WTC11 (cell line): ENCODE data around the gene AGBL1. TPM values are rescaled to one million over a fixed set of nuclear protein-coding genes. Genes with fewer than 3 reads are reported as not detected.

Source experiments
- ATAC-seq: fragments of 200-7000 bp; cut with Tn5 transposase; 2 replicates; pipeline ENCODE4 v1.10.0; 2021; ENCODE audit warnings: mild to moderate bottlenecking, moderate library complexity
- CTCF ChIA-PET: fragments of 300-600 bp; sonication (Branson Sonifier 250); formaldehyde crosslinking; loops from one replicate; lab custom pipeline; 2021; ENCODE audit warnings: antibody characterized with exemption; lab: Charles Lee
- POLR2A ChIA-PET: fragments of 350-600 bp; sonication (Branson Sonifier 250); formaldehyde crosslinking; loops from one replicate; lab custom pipeline; 2021; ENCODE audit warnings: antibody characterized with exemption; lab: Charles Lee
- DNase-seq: peaks from one replicate; pipeline ENCODE4 v3.0.0; 2021; ENCODE audit warnings: low spot score
- H3K27ac Mint-ChIP-seq: 2 replicates; pipeline ENCODE4 v1.8.0; 2021; ENCODE audit warnings: mixed read lengths
- H3K27me3 Mint-ChIP-seq: 2 replicates; pipeline ENCODE4 v1.8.0; 2021; ENCODE audit warnings: low read depth, mild to moderate bottlenecking, moderate library complexity, mixed read lengths
- H3K36me3 Mint-ChIP-seq: 2 replicates; pipeline ENCODE4 v1.8.0; 2021; ENCODE audit warnings: mixed read lengths
- H3K4me1 Mint-ChIP-seq: 2 replicates; pipeline ENCODE4 v1.8.0; 2022; ENCODE audit warnings: mixed read lengths
- H3K4me3 Mint-ChIP-seq: 2 replicates; pipeline ENCODE4 v1.8.0; 2021; ENCODE audit warnings: mild to moderate bottlenecking, moderate library complexity, mixed read lengths
- H3K9me3 Mint-ChIP-seq: 2 replicates; pipeline ENCODE4 v1.8.0; 2021; ENCODE audit warnings: mixed read lengths
- ATF2 ChIP-seq: sonication (generic); formaldehyde crosslinking; IDR thresholded peaks from 2 replicates; pipeline ENCODE4 v1.8.1; 2022; ENCODE audit warnings: low read depth, missing genetic modification reagents, borderline replicate concordance
- CTCF ChIP-seq: fragments of 200-600 bp; IDR thresholded peaks from 2 replicates; pipeline ENCODE4 v1.8.0; 2022; ENCODE audit warnings: antibody characterized with exemption
- E2F1 ChIP-seq: sonication (generic); formaldehyde crosslinking; IDR thresholded peaks from 2 replicates; pipeline ENCODE4 v1.8.0; 2022; ENCODE audit warnings: mild to moderate bottlenecking, missing genetic modification reagents
- E2F5 ChIP-seq: sonication (generic); formaldehyde crosslinking; IDR thresholded peaks from 2 replicates; pipeline ENCODE4 v1.8.1; 2022; ENCODE audit warnings: mild to moderate bottlenecking, moderate library complexity, missing genetic modification reagents
- EMX1 ChIP-seq: fragments of 250-450 bp; sonication (Bioruptor Pico); IDR thresholded peaks from 2 replicates; pipeline ENCODE4 v1.8.0; 2021; ENCODE audit warnings: mild to moderate bottlenecking
- ESRRA ChIP-seq: sonication (generic); formaldehyde crosslinking; IDR thresholded peaks from 2 replicates; pipeline ENCODE4 v1.8.1; 2022; ENCODE audit warnings: mild to moderate bottlenecking, missing genetic modification reagents, borderline replicate concordance
- ETV6 ChIP-seq: sonication (generic); formaldehyde crosslinking; IDR thresholded peaks from 2 replicates; pipeline ENCODE4 v1.8.1; 2022; ENCODE audit warnings: mild to moderate bottlenecking, missing genetic modification reagents
- FOXJ3 ChIP-seq: sonication (generic); formaldehyde crosslinking; IDR thresholded peaks from 2 replicates; pipeline ENCODE4 v1.9.0; 2021; ENCODE audit warnings: missing genetic modification reagents, mild to moderate bottlenecking, borderline replicate concordance
- HMGA2 ChIP-seq: fragments of 250-450 bp; sonication (Bioruptor Pico); IDR thresholded peaks from 2 replicates; pipeline ENCODE4 v1.4.0; 2021; ENCODE audit warnings: mild to moderate bottlenecking, moderate library complexity
- JAZF1 ChIP-seq: fragments of 250-450 bp; sonication (Bioruptor Pico); IDR thresholded peaks from 2 replicates; pipeline ENCODE4 v1.9.0; 2021; ENCODE audit warnings: moderate library complexity, mild to moderate bottlenecking, inconsistent platforms
- NFE2L1 ChIP-seq: sonication (generic); formaldehyde crosslinking; IDR thresholded peaks from 2 replicates; pipeline ENCODE4 v1.8.1; 2023; ENCODE audit warnings: missing genetic modification reagents
- NR2C2 ChIP-seq: sonication (generic); formaldehyde crosslinking; IDR thresholded peaks from 2 replicates; pipeline ENCODE4 v1.8.0; 2022; ENCODE audit warnings: mild to moderate bottlenecking, missing genetic modification reagents
- OVOL2 ChIP-seq: fragments of 250-450 bp; sonication (Bioruptor Pico); IDR thresholded peaks from 2 replicates; pipeline ENCODE4 v1.9.0; 2021; ENCODE audit warnings: mild to moderate bottlenecking, borderline replicate concordance
- RELA ChIP-seq: sonication (generic); formaldehyde crosslinking; IDR thresholded peaks from 2 replicates; pipeline ENCODE4 v1.8.1; 2022; ENCODE audit warnings: missing genetic modification reagents, mild to moderate bottlenecking, borderline replicate concordance
- RORB ChIP-seq: fragments of 250-450 bp; sonication (Bioruptor Pico); IDR thresholded peaks from 2 replicates; pipeline ENCODE4 v1.9.0; 2021; ENCODE audit warnings: mild to moderate bottlenecking
- SMAD3 ChIP-seq: sonication (generic); formaldehyde crosslinking; IDR thresholded peaks from 2 replicates; pipeline ENCODE4 v1.8.0; 2022; ENCODE audit warnings: missing genetic modification reagents, mild to moderate bottlenecking, borderline replicate concordance
- TCF7 ChIP-seq: sonication (generic); formaldehyde crosslinking; IDR thresholded peaks from 2 replicates; pipeline ENCODE4 v1.8.0; 2022; ENCODE audit warnings: mild to moderate bottlenecking, low read depth, missing genetic modification reagents, moderate library complexity
- TEAD1 ChIP-seq: sonication (generic); formaldehyde crosslinking; IDR thresholded peaks from 2 replicates; pipeline ENCODE4 v1.8.0; 2022; ENCODE audit warnings: mild to moderate bottlenecking, missing genetic modification reagents
- TEAD4 ChIP-seq: sonication (generic); formaldehyde crosslinking; IDR thresholded peaks from 2 replicates; pipeline ENCODE4 v1.8.0; 2022; ENCODE audit warnings: mild to moderate bottlenecking, missing genetic modification reagents
- TP53 ChIP-seq: sonication (generic); formaldehyde crosslinking; IDR thresholded peaks from 2 replicates; pipeline ENCODE4 v1.8.1; 2023; ENCODE audit warnings: mild to moderate bottlenecking, missing genetic modification reagents
- USF1 ChIP-seq: sonication (generic); formaldehyde crosslinking; IDR thresholded peaks from 2 replicates; pipeline ENCODE4 v1.8.0; 2022; ENCODE audit warnings: mild to moderate bottlenecking, missing genetic modification reagents
- USF2 ChIP-seq: sonication (generic); formaldehyde crosslinking; IDR thresholded peaks from 2 replicates; pipeline ENCODE4 v1.8.1; 2023; ENCODE audit warnings: mild to moderate bottlenecking, missing genetic modification reagents, moderate library complexity
- ZBTB21 ChIP-seq: sonication (generic); formaldehyde crosslinking; IDR thresholded peaks from 2 replicates; pipeline ENCODE4 v1.8.1; 2023; ENCODE audit warnings: mild to moderate bottlenecking, missing genetic modification reagents, borderline replicate concordance
- ZNF219 ChIP-seq: sonication (generic); formaldehyde crosslinking; IDR thresholded peaks from 2 replicates; pipeline ENCODE4 v1.8.0; 2023; ENCODE audit warnings: missing genetic modification reagents, mild to moderate bottlenecking, borderline replicate concordance
- ZNF396 ChIP-seq: fragments of 250-450 bp; sonication (Bioruptor Pico); IDR thresholded peaks from 2 replicates; pipeline ENCODE4 v1.8.0; 2021; ENCODE audit warnings: mild to moderate bottlenecking, moderate library complexity, borderline replicate concordance
- ZNF423 ChIP-seq: fragments of 250-450 bp; sonication (Bioruptor Pico); IDR thresholded peaks from 2 replicates; pipeline ENCODE4 v2.1.2; 2022; ENCODE audit warnings: mild to moderate bottlenecking, moderate library complexity
- total RNA-seq: library from RNA; stranded (reverse); gene quantifications from 3 replicates; pipeline ENCODE4 v1.2.3, GENCODE V29; 2021

The AGBL1 gene
- total RNA-seq, 1 experiment from 2014 or later: not detected

GRCh38 chr15:86488046-86488445 lies 408.4 kb downstream of the AGBL1 start (continued):
- TF ChIP-seq E2F1 (CRISPR knock-in tag) (no peak), ATF2 (no peak), NR2C2 (CRISPR knock-in tag) (no peak), EMX1 (no peak)

GRCh38 chr15:86489981-86490380 lies 410.3 kb downstream of the AGBL1 start:
- H3K9me3 Mint-ChIP-seq: peaks cover 19% of the 10 kb centered on the region
- no peak overlapping the region for H3K27ac Mint-ChIP-seq
- no peaks in the 10 kb centered on the region for H3K36me3 Mint-ChIP-seq
- DNase-seq (no peak), ATAC-seq (no peak)
- H3K27me3 Mint-ChIP-seq: no peaks in the 10 kb centered on the region; the same call in 1 of the 2 replicates
- ChIA-PET CTCF (interaction anchor here (0.6 kb wide), 1 partner anchor 636 kb away, joined by 5 read pairs; no protein-coding TSS in a partner anchor), POLR2A (no interaction called here)
- TF ChIP-seq NFE2L1: no peak
- no peak for TF ChIP-seq ESRRA (CRISPR knock-in tag)
- TF ChIP-seq TEAD1: no peak
- TF ChIP-seq OVOL2: no peak
- TF ChIP-seq RELA (CRISPR knock-in tag): no peak
- no peak for TF ChIP-seq USF2 (CRISPR knock-in tag)
- no peak for TF ChIP-seq SMAD3
- no peak for TF ChIP-seq FOXJ3 (CRISPR knock-in tag)
- TF ChIP-seq ETV6 (CRISPR knock-in tag): no peak
- TF ChIP-seq ZNF219 (CRISPR knock-in tag): no peak
- TF ChIP-seq TP53 (CRISPR knock-in tag): no peak
- TF ChIP-seq JAZF1 (CRISPR knock-in tag): no peak
- TF ChIP-seq ZBTB21: no peak
- no peak for TF ChIP-seq USF1 (CRISPR knock-in tag)
- no peak for TF ChIP-seq TEAD4 (CRISPR knock-in tag)
- H3K4me3 Mint-ChIP-seq: no peak overlapping the region
- peaks cover 5% of the 10 kb centered on the region; the same call in 1 of the 2 replicates for H3K4me1 Mint-ChIP-seq

- peaks cover 19% of the 10 kb centered on the region for H3K9me3 Mint-ChIP-seq
- DNase-seq (no peak), ATAC-seq (no peak)
- H3K27me3 Mint-ChIP-seq: no peaks in the 10 kb centered on the region; the same call in 1 of the 2 replicates
- no peaks in the 10 kb centered on the region for H3K36me3 Mint-ChIP-seq
- H3K4me1 Mint-ChIP-seq: peaks cover 5% of the 10 kb centered on the region; the same call in 1 of the 2 replicates
- no peak overlapping the region for H3K4me3 Mint-ChIP-seq
- CTCF ChIA-PET: no interaction called here
- H3K27ac Mint-ChIP-seq: no peak overlapping the region
- POLR2A ChIA-PET: no interaction called here
- no peak for TF ChIP-seq ZNF219 (CRISPR knock-in tag)
- TF ChIP-seq E2F5 (CRISPR knock-in tag): no peak
- TF ChIP-seq ESRRA (CRISPR knock-in tag): no peak
- no peak for TF ChIP-seq ZNF396
- TF ChIP-seq RORB (CRISPR knock-in tag): no peak
- no peak for TF ChIP-seq ZNF423 (CRISPR knock-in tag)
- no peak for TF ChIP-seq HMGA2 (CRISPR knock-in tag)
- no peak for TF ChIP-seq TCF7 (CRISPR knock-in tag)
- no peak for TF ChIP-seq ETV6 (CRISPR knock-in tag)
- no peak for TF ChIP-seq USF2 (CRISPR knock-in tag)
- no peak for TF ChIP-seq TEAD4 (CRISPR knock-in tag)
- no peak for TF ChIP-seq CTCF
- no peak for TF ChIP-seq TEAD1
- TF ChIP-seq OVOL2: no peak
Measured at GRCh38 chr15:86491118-86491517, 411.4 kb downstream of the AGBL1 start.
